Measurements from ENCODE around the gene WDR86.

Gene WDR86

GRCh38 chr7:151427705-151428377 is 18.0 kb upstream of the WDR86 start:
- no peak for DNase-seq

GRCh38 chr7:151426904-151427704 is 17.3 kb upstream of the WDR86 start:
- DNase-seq: no peak

- DNase-seq: no peak
Measured at GRCh38 chr7:151426441-151426903, 16.6 kb upstream of the WDR86 start.

- no peak for DNase-seq
Measured at GRCh38 chr7:151425670-151426440, 16.0 kb upstream of the WDR86 start.

- no peak for DNase-seq
Measured at GRCh38 chr7:151424799-151425198, 15.0 kb upstream of the WDR86 start.

DNA sequence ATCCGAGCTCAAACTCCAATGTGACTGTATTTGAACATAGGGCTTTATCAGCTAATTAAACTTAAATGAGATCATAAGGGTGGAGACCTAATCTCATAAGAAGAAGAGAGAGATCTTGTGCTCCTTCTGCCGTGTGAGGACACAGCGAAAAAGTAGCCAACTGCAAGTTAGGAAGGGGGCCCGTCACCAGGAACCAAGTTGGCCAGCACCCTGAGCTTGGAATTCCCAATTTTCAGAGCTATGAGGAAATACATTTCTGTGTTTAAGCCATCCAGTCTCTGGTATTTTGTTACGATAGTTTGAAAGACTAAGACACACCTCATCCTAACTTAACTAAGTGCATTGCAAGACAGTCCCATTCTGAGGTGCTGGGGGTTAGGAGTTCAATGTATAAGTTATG is 14.1 kb upstream of the WDR86 start:
- DNase-seq: no peak

- DNase-seq: no peak
Measured at GRCh38 chr7:151423226-151423625, 13.4 kb upstream of the WDR86 start.

DNA sequence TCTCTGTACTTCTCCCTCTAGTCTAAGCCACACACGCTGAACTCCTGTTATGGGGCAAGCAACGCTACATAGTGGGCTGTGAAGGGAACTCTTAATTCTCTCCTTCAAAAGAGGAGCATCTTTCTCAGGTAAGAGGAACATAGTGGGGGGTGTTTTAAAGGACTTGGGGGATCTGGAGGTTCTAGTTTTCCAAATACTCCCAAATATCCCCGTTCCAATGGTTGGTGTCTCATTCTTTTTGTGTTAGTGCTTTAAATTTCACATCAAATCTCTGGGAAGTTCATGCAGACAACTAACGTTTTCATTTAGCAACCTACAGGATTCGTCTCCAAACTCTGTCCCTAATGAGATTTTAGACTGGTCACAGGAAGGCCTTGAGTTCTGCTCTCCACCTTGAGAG is 12.4 kb upstream of the WDR86 start:
- DNase-seq: no peak

DNA sequence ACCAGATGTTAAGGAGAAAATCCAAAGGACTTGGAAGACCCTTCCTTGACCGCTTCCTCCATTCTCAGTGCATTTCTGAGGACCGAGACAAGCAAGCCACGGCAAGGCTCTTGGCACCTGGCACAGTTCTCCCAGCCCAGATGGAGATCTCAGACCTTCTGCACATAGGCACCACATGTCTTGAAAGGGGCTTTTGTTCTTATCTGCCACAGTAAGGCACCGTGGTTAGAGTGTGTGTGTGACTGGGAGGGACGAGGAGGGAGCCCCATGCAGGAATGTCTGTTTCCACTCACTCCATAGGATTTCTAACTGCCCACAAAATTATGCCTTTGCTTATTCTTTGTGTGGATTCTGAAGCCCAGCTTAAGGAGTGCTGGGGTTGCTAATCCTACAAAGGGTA is 10.3 kb upstream of the WDR86 start:
- no peak for DNase-seq

- DNase-seq: no peak
Measured at GRCh38 chr7:151416941-151417315, 7.1 kb upstream of the WDR86 start.

DNA sequence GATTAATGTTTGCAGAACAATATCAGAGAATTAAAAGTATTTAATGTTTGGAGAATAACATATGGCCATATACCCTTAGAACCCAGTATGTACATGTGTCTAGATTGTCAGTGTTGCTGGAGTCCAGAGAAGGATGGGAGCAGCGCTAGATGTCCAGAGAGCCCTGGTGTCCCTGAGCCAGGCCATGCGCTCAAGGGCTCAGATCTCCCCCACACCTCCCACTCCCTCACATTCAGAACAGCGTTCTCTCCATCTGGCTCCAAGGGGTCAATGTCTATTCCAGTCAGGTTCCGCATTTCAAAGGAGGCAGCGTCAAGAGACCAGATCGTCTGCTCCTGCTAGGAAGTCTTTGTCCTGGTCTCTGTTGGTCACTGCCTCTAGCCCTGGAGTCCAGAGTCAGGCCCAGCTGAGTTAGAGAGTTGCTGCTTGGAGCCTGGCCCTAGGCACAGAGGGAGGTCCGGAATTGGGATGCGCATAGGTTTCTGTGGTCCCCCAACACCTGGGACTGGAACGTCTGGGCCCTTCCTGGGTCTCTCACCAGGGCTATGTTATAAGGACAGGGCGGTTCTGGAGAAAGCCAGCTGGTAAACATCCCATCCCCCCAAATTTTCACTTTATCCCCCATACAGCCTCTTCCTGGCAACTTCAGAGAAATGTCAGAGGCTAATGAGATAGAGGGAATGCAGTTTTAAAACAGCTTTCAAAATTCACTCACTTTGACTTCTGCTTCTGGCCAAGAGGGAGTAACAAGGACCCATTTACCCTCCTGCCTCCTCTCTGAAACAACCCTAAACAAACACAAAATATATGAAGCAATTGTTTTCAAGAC is 6.5 kb upstream of the WDR86 start:
- DNase-seq: no peak

DNA sequence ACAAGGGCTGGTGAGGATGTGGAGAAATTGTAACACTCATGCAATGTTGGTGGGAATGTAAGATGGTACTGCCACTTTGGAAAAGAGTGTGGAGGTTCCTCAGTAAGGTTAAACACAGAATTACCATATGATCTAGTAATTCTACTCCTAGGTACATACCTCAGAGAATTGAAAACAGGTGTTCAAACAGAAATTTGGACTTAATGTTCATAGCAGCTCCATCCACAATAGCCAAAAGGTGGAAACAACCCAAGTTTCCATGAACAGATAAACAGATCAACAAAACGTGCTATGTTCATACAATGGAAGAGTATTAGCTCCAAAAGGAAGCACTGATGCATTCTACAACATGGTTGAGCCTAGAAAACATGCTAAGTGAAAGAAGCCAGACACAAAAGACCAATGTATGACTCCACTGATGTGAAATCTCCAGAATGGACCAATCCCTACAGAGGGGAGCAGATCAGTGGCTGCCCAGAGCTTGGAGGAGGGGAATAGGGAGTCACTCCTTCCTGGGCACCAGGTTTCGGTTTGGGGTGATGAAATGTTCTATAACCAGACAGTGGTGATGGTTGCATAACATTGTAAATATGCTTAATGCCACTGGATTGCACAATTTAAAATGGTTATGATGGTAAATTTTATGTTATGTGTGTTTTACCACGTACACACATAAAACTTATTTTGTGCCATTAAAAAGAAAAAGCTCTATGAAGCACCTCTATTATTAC is 5.7 kb upstream of the WDR86 start:
- no peak for DNase-seq

- DNase-seq: no peak
Measured at GRCh38 chr7:151413241-151413640, 3.4 kb upstream of the WDR86 start.

DNA sequence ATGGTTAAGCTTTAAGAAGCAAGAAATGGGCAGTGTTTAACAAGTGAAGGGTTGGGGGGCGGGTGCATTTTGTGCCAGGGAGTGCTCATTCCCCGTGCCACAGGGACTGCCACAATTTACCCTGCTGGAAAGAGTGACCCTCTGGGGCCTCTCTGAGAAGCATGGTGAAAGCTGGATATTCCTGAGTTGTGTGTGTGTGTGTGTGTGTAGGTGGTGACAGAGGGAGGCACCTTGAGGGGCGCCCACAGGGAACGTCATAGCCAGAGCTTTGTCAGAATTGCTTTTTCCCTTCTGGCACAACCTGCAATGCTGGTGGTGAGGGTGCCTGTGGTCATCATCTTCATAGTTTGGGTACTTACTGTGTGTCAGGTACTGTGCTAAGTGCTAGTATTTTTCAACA is 2.5 kb upstream of the WDR86 start:
- no peak for DNase-seq

- DNase-seq: no peak
Measured at GRCh38 chr7:151411551-151411950, 1.7 kb upstream of the WDR86 start.

DNA sequence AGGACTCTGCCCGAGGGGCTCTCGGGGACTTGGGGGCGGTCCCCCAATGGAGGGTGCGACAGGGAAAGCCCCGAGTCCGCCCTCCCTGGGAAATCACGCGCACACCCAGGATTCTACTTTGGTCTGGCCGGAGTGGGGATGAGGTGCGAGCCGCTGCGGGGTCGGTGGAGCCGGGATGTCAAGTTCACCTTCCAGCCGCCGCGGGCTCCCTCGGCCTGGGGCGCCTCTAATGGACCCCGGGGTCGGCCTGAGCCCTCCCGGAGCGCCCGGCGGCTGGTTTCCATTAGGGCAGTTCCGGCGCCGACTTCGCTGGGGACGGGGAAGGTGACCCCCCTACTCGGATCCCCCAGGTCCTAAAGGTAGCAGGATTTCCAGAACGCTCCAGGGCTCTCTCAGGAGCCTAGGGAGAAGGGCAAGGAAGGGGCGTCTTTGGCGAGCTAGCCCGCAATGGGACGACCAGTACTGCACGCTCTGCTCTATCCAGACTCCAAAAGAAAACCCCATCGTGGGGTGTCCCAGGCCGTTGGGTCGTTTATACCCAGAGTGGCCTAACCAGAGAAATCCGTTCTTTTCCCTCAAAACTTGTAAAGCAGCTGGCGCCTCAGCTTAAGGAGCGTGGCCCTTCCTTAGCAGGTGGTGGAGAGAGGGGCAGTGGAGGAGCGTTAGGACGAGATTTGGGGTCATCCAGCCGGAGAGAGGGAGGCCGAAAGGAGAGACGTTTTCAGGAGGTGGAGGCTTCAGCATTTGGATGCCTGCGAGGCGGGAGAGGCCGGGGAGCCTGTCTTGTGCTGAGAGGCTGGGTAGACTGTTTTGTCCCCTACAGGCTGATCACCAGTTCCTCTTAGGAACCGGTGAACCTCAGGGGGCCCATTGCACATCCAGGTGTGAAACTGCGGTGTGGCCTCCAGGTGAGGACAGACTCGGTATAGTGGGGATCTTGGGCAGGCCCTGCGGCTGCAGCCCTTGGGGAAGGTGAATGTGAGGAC is 860 bp upstream of the WDR86 start:
- DNase-seq: no peak

DNA sequence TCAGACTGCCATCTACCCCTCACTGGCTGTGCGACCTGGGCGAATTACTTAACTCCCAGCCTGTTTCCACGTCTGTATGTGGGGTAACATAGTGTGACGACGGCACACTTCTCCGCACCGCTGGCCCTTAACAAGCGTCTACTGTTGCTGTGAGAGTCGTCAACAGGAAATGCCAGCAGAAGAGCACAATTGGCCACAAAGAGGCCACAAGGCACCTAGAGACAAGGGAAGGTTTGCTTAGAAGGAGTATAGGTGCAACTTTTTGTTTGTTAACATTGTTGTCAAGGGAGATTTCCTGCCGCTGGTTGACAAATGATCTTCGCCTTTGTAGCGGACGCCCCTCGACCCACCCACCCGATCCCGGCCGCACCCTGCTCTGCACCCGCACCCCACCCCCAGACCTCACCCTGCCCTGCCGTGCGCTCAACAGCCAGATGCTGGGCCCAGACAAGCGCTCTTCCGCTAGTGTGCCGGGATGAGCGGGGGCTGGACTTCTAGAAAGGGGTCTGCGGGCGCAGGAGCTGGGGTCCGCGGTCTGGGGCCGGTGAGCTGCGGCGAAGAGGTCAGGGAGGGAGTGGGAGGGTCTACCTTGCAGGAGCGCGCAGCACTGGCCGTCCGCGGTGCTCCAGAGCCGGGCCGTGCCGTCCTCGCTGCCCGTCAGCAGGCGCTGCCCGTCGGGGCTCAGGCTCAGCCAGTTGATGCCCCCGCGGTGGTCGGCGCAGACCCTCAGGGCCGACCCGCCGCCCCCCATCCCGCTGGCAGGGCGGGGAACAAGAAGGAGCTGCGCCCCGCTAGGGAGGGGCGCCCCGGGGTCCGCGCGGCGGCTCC is 785 bp downstream of the WDR86 start:
- DNase-seq: no peak

- no peak for DNase-seq
Measured at GRCh38 chr7:151408498-151408838, 1.4 kb downstream of the WDR86 start.

DNA sequence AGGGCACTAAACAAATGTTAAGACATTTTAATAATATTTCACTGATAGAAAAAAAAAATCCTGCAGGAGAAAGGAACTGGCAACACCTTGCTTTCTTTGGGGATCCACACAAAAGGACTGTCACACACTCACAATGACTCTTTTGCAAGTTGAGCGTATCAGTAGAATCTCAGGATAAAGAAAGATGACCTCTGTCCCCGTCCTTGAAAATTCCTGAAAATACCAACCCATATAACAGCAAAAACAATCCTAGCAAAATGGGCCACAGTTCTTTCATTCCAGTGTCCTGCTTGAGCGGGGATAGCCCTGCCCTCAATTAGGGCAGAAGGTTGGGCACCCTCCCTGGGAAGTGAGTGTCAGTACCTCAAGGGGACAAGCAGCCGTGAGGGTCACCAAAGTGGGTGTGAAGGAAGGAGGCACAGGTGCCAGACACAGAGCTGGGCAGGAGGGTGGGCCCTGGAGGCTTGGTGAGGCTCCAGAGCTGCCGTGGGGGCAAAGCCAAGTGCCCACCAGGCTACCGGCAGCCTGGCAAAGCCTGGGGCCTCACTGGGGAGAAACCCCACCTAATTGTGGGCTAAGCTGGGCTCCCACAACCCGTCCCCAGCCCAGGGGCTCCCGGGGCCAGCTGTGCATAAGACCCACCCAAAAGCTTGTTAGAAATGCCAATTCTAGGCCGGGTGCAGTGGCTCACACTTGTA is 2.8 kb downstream of the WDR86 start:
- DNase-seq: no peak
